ENCODE data around the gene RHBDD2.
"Not testable (repeated sequence)": the region's sequence is repeated elsewhere in the genome, so short reads cannot be mapped to it uniquely, and the experiment has no call there.

RHBDD2 gene

GRCh38 chr7:75888464-75889222, 9.8 kb downstream of the RHBDD2 start:
- DNase-seq (ENCODE audit: extremely low read depth in 1 of 2, low read depth in 1 of 2), result no peak

GRCh38 chr7:75889223-75889825, 10.5 kb downstream of the RHBDD2 start:
- no peak for DNase-seq (ENCODE audit: extremely low read depth in 1 of 2, low read depth in 1 of 2)

GRCh38 chr7:75889826-75890225, 11.0 kb downstream of the RHBDD2 start:
- DNase-seq (ENCODE audit: extremely low read depth in 1 of 2, low read depth in 1 of 2), result no peak

- DNase-seq (ENCODE audit: extremely low read depth in 1 of 2, low read depth in 1 of 2), result not testable (repeated sequence)
These were observed 12.4 kb downstream of the RHBDD2 start for GRCh38 chr7:75891237-75891636.

- no peak for DNase-seq (ENCODE audit: extremely low read depth in 1 of 2, low read depth in 1 of 2)
These were observed 13.1 kb downstream of the RHBDD2 start for GRCh38 chr7:75891815-75892411.

GRCh38 chr7:75892634-75893272, 13.9 kb downstream of the RHBDD2 start:
- DNase-seq (ENCODE audit: extremely low read depth in 1 of 2, low read depth in 1 of 2), result no peak

GRCh38 chr7:75896803-75897327, 18.0 kb downstream of the RHBDD2 start:
- no peak for DNase-seq (ENCODE audit: extremely low read depth in 1 of 2, low read depth in 1 of 2)

- no peak for DNase-seq (ENCODE audit: extremely low read depth in 1 of 2, low read depth in 1 of 2)
These were observed 21.9 kb downstream of the RHBDD2 start for GRCh38 chr7:75900617-75901315.

- DNase-seq (ENCODE audit: extremely low read depth in 1 of 2, low read depth in 1 of 2), result no peak
These were observed 27.2 kb downstream of the RHBDD2 start for GRCh38 chr7:75905785-75906604.

- no peak for DNase-seq (ENCODE audit: extremely low read depth in 1 of 2, low read depth in 1 of 2)
These were observed 28.3 kb downstream of the RHBDD2 start for GRCh38 chr7:75906991-75907667.

- not testable (repeated sequence) for DNase-seq (ENCODE audit: extremely low read depth in 1 of 2, low read depth in 1 of 2)
These were observed 28.8 kb downstream of the RHBDD2 start for GRCh38 chr7:75907668-75908039.

GRCh38 chr7:75909521-75910132, 30.8 kb downstream of the RHBDD2 start:
- no peak for DNase-seq (ENCODE audit: extremely low read depth in 1 of 2, low read depth in 1 of 2)

GRCh38 chr7:75911186-75911585, 32.4 kb downstream of the RHBDD2 start:
- DNase-seq (ENCODE audit: extremely low read depth in 1 of 2, low read depth in 1 of 2), result not testable (repeated sequence)

- DNase-seq (ENCODE audit: extremely low read depth in 1 of 2, low read depth in 1 of 2), result no peak
These were observed 34.6 kb downstream of the RHBDD2 start for GRCh38 chr7:75913437-75913836.

GRCh38 chr7:75914169-75914654, 35.4 kb downstream of the RHBDD2 start:
- DNase-seq (ENCODE audit: extremely low read depth in 1 of 2, low read depth in 1 of 2), result peak in 1 of 2 donors; percentile 9

GRCh38 chr7:75914655-75915415, 36.0 kb downstream of the RHBDD2 start, which contains the start of gene POR:
Gene POR, plus strand, starts transcription at chr7:75915155. Its CDS starts 38,847 bp downstream, at chr7:75954002.
- peak; percentile 80 to 92 for DNase-seq (ENCODE audit: extremely low read depth in 1 of 2, low read depth in 1 of 2)

GRCh38 chr7:75915416-75916156, 36.8 kb downstream of the RHBDD2 start:
- DNase-seq (ENCODE audit: extremely low read depth in 1 of 2, low read depth in 1 of 2), result no peak
